ENCODE data around the gene TNFSF10.

DNA sequence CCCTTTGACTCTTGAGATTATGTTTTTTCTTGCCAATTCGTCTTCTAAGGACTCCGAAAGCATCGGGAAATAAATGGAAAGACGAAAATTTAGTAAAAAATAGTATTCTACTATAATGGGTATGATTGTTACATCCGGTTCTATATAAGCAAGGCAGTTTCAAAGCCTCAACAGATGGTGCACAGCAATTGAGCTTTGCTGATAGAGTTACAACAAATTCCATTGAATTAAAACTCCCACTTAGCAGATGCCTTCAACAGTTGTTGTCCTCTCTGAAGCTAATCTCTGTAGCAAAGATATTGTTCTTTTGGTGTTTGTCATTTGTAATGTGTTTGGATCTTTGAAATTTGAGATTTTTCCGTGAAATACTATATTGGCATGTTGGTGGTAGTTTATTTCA lies 58.9 kb downstream of the TNFSF10 start:
- TF ChIP-seq TAF1 (IDR thresholded peaks at IDR 0.05; ENCODE audit: borderline replicate concordance, insufficient read depth, low read length) = no peak
- no peak for TF ChIP-seq POLR2AphosphoS5 (IDR thresholded peaks at IDR 0.05; ENCODE audit: low read depth, low read length)
- no peak for TF ChIP-seq SIN3A (IDR thresholded peaks at IDR 0.05; ENCODE audit: borderline replicate concordance, insufficient read depth, low read length)
- TF ChIP-seq, protein P1, sequence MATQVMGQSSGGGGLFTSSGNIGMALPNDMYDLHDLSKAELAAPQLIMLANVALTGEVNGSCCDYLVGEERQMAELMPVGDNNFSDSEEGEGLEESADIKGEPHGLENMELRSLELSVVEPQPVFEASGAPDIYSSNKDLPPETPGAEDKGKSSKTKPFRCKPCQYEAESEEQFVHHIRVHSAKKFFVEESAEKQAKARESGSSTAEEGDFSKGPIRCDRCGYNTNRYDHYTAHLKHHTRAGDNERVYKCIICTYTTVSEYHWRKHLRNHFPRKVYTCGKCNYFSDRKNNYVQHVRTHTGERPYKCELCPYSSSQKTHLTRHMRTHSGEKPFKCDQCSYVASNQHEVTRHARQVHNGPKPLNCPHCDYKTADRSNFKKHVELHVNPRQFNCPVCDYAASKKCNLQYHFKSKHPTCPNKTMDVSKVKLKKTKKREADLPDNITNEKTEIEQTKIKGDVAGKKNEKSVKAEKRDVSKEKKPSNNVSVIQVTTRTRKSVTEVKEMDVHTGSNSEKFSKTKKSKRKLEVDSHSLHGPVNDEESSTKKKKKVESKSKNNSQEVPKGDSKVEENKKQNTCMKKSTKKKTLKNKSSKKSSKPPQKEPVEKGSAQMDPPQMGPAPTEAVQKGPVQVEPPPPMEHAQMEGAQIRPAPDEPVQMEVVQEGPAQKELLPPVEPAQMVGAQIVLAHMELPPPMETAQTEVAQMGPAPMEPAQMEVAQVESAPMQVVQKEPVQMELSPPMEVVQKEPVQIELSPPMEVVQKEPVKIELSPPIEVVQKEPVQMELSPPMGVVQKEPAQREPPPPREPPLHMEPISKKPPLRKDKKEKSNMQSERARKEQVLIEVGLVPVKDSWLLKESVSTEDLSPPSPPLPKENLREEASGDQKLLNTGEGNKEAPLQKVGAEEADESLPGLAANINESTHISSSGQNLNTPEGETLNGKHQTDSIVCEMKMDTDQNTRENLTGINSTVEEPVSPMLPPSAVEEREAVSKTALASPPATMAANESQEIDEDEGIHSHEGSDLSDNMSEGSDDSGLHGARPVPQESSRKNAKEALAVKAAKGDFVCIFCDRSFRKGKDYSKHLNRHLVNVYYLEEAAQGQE (IDR thresholded peaks at IDR 0.05; ENCODE audit: insufficient read depth in 1 of 2, low read depth in 2 of 2, low read length in 2 of 2) = no peak
- no peak for TF ChIP-seq FOXP2 (optimal IDR thresholded peaks at IDR 0.05; ENCODE audit: borderline replicate concordance, extremely low read depth, extremely low read length, insufficient read depth)
